Fibroblast of lung (primary cell): ENCODE measurements around the gene KCNH4. TPM values are rescaled to one million over a fixed set of nuclear protein-coding genes. Genes with fewer than 3 reads are reported as not detected.
A peak's percentile ranks its signal among the peaks of the same experiment; 100 is the strongest.
"Not testable (repeated sequence)": the region's sequence is repeated elsewhere in the genome, so short reads cannot be mapped to it uniquely, and the experiment has no call there.

Experiments used
- DNase-seq, 2 donors: peaks; one replicate each; pipeline versions ENCODE4 v3.0.0 to v3.0.0-alpha.2; 2010; ENCODE audit warnings: low read depth in 2 of 2
- H2AFZ ChIP-seq: 2 replicates; pipeline ENCODE4 v1.5.1; 2012; ENCODE audit warnings: low read length, control low read depth, inconsistent platforms
- H3K27ac ChIP-seq: 2 replicates; pipeline ENCODE4 v1.5.1; 2011; ENCODE audit warnings: low read length, control low read depth; ENCODE audit not compliant: insufficient read depth
- H3K27me3 ChIP-seq: 2 replicates; pipeline ENCODE4 v1.5.1; 2011; ENCODE audit warnings: mild to moderate bottlenecking, low read length; ENCODE audit not compliant: control insufficient read depth, insufficient read depth
- H3K36me3 ChIP-seq: 2 replicates; pipeline ENCODE4 v1.5.1; 2011; ENCODE audit warnings: low read length; ENCODE audit not compliant: control insufficient read depth, insufficient read depth
- H3K4me1 ChIP-seq: 2 replicates; pipeline ENCODE4 v1.5.1; 2011; ENCODE audit warnings: low read length; ENCODE audit not compliant: control insufficient read depth, insufficient read depth; ENCODE audit errors: extremely low read depth
- H3K4me2 ChIP-seq: 2 replicates; pipeline ENCODE4 v1.5.1; 2011; ENCODE audit warnings: low read length, control low read depth; ENCODE audit not compliant: insufficient read depth; ENCODE audit errors: extremely low read depth
- H3K4me3 ChIP-seq, 4 experiments: fragments of 200-600 bp in 1 of 4; sonication (generic) in 1 of 4; replicated peaks in 1 of 4; 2 replicates each; pipeline ENCODE4 v1.5.1; 2011 to 2016; ENCODE audit warnings: low read length in 4 of 4, low read depth in 3 of 4, mild to moderate bottlenecking in 3 of 4, control low read depth in 2 of 4, inconsistent platforms in 1 of 4, mixed read lengths in 1 of 4; ENCODE audit not compliant: insufficient read depth in 1 of 4; ENCODE audit errors: control extremely low read depth in 1 of 4
- H3K79me2 ChIP-seq: 2 replicates; pipeline ENCODE4 v1.5.1; 2012; ENCODE audit warnings: mild to moderate bottlenecking, low read length, inconsistent platforms; ENCODE audit not compliant: control insufficient read depth, insufficient read depth
- H3K9ac ChIP-seq: 2 replicates; pipeline ENCODE4 v1.5.1; 2011; ENCODE audit warnings: mild to moderate bottlenecking, low read length, control low read depth; ENCODE audit not compliant: insufficient read depth
- H3K9me3 ChIP-seq: 2 replicates; pipeline ENCODE4 v1.5.1; 2012; ENCODE audit warnings: low read depth, low read length; ENCODE audit not compliant: control insufficient read depth, insufficient read depth
- H4K20me1 ChIP-seq: 2 replicates; pipeline ENCODE4 v1.5.1; 2011; ENCODE audit warnings: low read length; ENCODE audit not compliant: control insufficient read depth, insufficient read depth; ENCODE audit errors: extremely low read depth
- EZH2 ChIP-seq: IDR thresholded peaks from 2 replicates; pipeline ENCODE4 v1.5.1; 2012; ENCODE audit warnings: low read length, control low read depth, mild to moderate bottlenecking; ENCODE audit errors: missing control alignments
- polyA plus RNA-seq, 2 donors: library from polyadenylated mRNA; depleted of rRNA in 1 of 2; stranded (reverse) in 1 of 2; unstranded in 1 of 2; fragments of >200 nt; gene quantifications; 2 replicates each; pipeline ENCODE4 v1.2.1, GENCODE V29; 2011 to 2012; ENCODE audit warnings: missing spikeins in 1 of 2
- total RNA-seq: library from RNA; depleted of rRNA; stranded (reverse); fragments of >200 nt; gene quantifications from 2 replicates; pipeline ENCODE4 v1.2.1, GENCODE V29; 2014
- TF ChIP-seq, protein P1 (sequence below), 2 donors: IDR thresholded peaks in 1 of 2; conservative IDR thresholded peaks in 1 of 2; 1 replicate in 1 of 2; 2 replicates in 1 of 2; pipeline ENCODE4 v1.5.1; 2011 to 2012; ENCODE audit warnings: low read length in 2 of 2, control low read depth in 1 of 2, inconsistent platforms in 1 of 2, low read depth in 1 of 2, mild to moderate bottlenecking in 1 of 2

Gene KCNH4
- total and polyA plus RNA-seq, 2 donors (not counting 1 experiment from before 2014, with no cell fraction given): 0.03 TPM; not detected in 1

DNA sequence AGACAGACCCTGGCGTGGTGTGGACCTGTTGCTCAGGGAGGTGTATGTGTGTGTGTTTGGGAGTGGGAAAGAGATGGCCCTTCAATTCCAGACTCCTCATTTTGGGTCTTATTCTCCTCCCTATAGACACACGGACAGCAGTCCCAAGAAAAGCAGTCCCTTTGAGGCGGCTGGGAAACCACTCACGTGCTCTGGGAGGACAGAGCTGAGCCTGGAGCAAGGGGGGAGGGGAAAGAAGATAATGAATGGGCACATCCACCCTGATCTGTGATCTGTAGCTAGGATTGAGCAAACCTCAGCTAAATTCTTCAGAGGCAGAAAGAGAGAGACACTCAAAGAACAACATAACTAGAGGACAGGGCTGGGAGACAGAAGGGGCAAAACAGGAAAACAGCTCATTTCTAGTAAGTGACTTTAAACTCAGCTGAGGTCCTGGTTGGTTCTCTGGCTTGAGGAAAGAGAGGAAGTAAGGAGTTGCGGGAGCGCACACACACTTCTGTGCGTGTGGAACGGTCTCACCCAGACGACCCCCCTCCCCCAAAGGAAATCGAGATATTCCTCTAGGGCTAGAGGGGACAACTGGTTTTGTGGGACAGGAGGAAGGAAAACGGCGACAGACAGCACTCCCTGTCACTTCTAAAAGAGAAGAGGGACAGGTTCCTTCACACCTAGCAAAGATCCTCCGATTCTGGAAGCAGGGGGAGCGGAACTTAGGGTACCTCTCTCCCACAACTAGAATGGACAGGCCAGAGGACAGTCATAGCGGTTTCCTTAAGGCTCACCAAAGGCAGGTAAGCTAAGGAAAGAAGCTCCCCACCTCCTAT is 26.8 kb downstream of the KCNH4 start:
- peak; percentile 22 to 43 for DNase-seq
- Histone ChIP-seq H3K9me3 (no peaks in the 10 kb centered on the region), H3K4me3 (peak overlapping the region; percentile 99 to 100 (median 99)), H3K27me3 (no peaks in the 10 kb centered on the region), H3K9ac (peak overlapping the region; percentile 96), H2AFZ (peak overlapping the region; percentile 35), H3K4me2 (peak overlapping the region; percentile 98), H3K4me1 (peaks cover 7% of the 10 kb centered on the region), H3K36me3 (no peaks in the 10 kb centered on the region), H4K20me1 (peaks cover 2% of the 10 kb centered on the region), H3K27ac (peak overlapping the region; percentile 90), H3K79me2 (peaks cover 49% of the 10 kb centered on the region)
- no peak for TF ChIP-seq EZH2
- TF ChIP-seq, protein P1, sequence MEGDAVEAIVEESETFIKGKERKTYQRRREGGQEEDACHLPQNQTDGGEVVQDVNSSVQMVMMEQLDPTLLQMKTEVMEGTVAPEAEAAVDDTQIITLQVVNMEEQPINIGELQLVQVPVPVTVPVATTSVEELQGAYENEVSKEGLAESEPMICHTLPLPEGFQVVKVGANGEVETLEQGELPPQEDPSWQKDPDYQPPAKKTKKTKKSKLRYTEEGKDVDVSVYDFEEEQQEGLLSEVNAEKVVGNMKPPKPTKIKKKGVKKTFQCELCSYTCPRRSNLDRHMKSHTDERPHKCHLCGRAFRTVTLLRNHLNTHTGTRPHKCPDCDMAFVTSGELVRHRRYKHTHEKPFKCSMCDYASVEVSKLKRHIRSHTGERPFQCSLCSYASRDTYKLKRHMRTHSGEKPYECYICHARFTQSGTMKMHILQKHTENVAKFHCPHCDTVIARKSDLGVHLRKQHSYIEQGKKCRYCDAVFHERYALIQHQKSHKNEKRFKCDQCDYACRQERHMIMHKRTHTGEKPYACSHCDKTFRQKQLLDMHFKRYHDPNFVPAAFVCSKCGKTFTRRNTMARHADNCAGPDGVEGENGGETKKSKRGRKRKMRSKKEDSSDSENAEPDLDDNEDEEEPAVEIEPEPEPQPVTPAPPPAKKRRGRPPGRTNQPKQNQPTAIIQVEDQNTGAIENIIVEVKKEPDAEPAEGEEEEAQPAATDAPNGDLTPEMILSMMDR (conservative IDR thresholded peaks at IDR 0.05 in 1 of 2, IDR thresholded peaks at IDR 0.05 in 1 of 2; ENCODE audit: low read depth in 1 of 2, low read length in 2 of 2): no peak

DNA sequence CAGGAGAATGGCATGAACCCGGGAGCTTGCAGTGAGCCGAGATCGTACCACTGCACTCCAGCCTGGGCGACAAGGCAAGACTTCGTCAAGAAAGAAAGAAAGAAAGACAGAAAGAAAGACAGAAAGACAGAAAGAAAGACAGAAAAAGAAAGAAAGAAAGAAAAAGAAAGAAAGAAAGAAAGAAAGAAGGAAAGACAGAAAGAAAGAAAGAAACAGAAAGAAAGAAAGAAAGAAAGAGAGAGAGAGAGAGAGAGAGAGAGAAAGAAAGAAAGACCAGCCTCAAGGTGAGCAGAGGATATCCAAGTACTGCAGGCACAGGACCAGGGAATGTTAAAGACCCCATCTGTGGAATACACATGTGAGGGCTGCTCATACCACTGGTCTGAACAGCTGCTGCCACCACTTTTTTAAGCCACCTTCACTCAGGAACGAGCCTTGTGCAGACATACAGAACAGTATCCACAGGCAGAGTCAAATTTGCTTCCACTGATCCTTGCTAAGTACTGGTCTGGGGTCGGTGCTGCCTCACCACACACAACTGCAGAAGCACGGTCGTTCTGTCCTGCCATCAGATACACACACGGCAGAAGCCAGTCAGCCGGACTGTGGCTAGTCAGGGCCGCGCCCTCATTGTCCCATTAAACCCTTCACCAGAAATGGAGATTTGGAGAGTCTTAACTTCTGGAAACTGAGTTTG is 33.9 kb downstream of the KCNH4 start:
- Histone ChIP-seq H3K36me3 (no peaks in the 10 kb centered on the region), H3K9me3 (no peaks in the 10 kb centered on the region), H3K27ac (no peak overlapping the region), H3K4me3 (no peak overlapping the region), H3K9ac (no peak overlapping the region), H2AFZ (no peak overlapping the region), H3K27me3 (no peaks in the 10 kb centered on the region), H3K79me2 (peaks cover 56% of the 10 kb centered on the region), H3K4me1 (peaks cover 9% of the 10 kb centered on the region), H4K20me1 (no peaks in the 10 kb centered on the region), H3K4me2 (no peak overlapping the region)
- no peak for DNase-seq
- no peak for TF ChIP-seq EZH2
- TF ChIP-seq, protein P1 (conservative IDR thresholded peaks at IDR 0.05 in 1 of 2, IDR thresholded peaks at IDR 0.05 in 1 of 2; ENCODE audit: low read depth in 1 of 2, low read length in 2 of 2): no peak

DNA sequence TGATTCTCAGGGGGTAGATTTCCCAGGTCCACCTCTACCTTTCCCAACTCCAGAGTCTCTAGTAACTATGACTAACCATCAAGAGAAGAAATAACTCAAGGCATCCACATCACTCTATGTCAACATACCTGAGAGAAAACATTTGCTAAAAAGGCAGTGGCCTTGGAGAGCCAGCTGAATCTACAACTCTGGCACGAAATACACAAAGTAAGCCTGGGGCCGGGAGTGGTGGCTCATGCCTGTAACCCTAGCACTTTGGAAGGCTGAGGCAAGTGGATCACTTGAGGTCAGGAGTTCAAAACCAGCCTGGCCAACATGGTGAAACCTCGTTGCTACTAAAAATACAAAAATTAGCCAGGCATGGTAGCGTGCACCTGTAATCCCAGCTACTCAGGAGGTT is 37.8 kb downstream of the KCNH4 start:
- H3K36me3 ChIP-seq, H4K20me1 ChIP-seq, H2AFZ ChIP-seq, H3K9ac ChIP-seq, H3K27ac ChIP-seq, H3K9me3 ChIP-seq, DNase-seq, H3K4me2 ChIP-seq, H3K4me3 ChIP-seq, H3K27me3 ChIP-seq: not testable (repeated sequence)
- H3K79me2 ChIP-seq: peaks cover 58% of the 10 kb centered on the region
- peaks cover 14% of the 10 kb centered on the region for H3K4me1 ChIP-seq
